OCI-LY3 (cell line): ENCODE data around the gene RNF225.

ENCODE experiments used
- H2AFZ ChIP-seq: fragments of 200-600, 300-600 bp; shearing (Covaris generic); 2 replicates; pipeline ENCODE4 v1.6.0; 2014; ENCODE audit warnings: antibody characterized with exemption, low read depth, low read length
- H3K27ac ChIP-seq: fragments of 200-600, 300-600 bp; sonication (generic); 2 replicates; pipeline ENCODE4 v1.5.1; 2014; ENCODE audit warnings: mild to moderate bottlenecking, low read length, moderate library complexity, mixed read lengths
- H3K27me3 ChIP-seq: fragments of 200-600, 300-600 bp; sonication (generic); 2 replicates; pipeline ENCODE4 v1.6.1; 2014; ENCODE audit warnings: low read depth, low read length, mixed read lengths
- H3K36me3 ChIP-seq: fragments of 200-600, 300-600 bp; sonication (generic); replicated peaks from 2 replicates; pipeline ENCODE3; 2014; ENCODE audit warnings: low read depth, low read length, mixed read lengths
- H3K4me1 ChIP-seq: fragments of 300-600, 200-600 bp; sonication (generic); 2 replicates; pipeline ENCODE4 v1.6.1; 2014; ENCODE audit warnings: low read length, mixed read lengths
- H3K4me2 ChIP-seq: fragments of 200-600, 300-600 bp; sonication (generic); 2 replicates; pipeline ENCODE4 v1.6.1; 2014; ENCODE audit warnings: low read length, mixed read lengths
- H3K4me3 ChIP-seq: fragments of 300-600, 200-600 bp; sonication (generic); 2 replicates; pipeline ENCODE4 v1.5.1; 2014; ENCODE audit warnings: antibody characterized with exemption, mild to moderate bottlenecking, low read length, moderate library complexity
- H3K79me2 ChIP-seq: fragments of 300-600, 200-600 bp; shearing (Covaris generic); 2 replicates; pipeline ENCODE4 v1.6.1; 2014; ENCODE audit warnings: mild to moderate bottlenecking, low read length, mixed read lengths
- H3K9ac ChIP-seq: fragments of 300-600, 200-600 bp; shearing (Covaris generic); 2 replicates; pipeline ENCODE4 v1.6.0; 2014; ENCODE audit warnings: mild to moderate bottlenecking, low read length, moderate library complexity
- H3K9me3 ChIP-seq: fragments of 200-600, 300-600 bp; shearing (Covaris generic); 2 replicates; pipeline ENCODE4 v1.6.1; 2014; ENCODE audit warnings: low read length, mixed read lengths; ENCODE audit not compliant: insufficient read depth
- H4K20me1 ChIP-seq: fragments of 200-600, 300-600 bp; sonication (generic); 2 replicates; pipeline ENCODE4 v1.6.1; 2016; ENCODE audit warnings: low read length, mixed read lengths; ENCODE audit not compliant: insufficient read depth
- EZH2phosphoT487 ChIP-seq: fragments of 200-600 bp; shearing (Covaris generic); IDR thresholded peaks from 2 replicates; pipeline ENCODE4 v1.6.1; 2018; ENCODE audit warnings: antibody characterized with exemption, mixed run types, low read depth
- TF ChIP-seq, protein P1 (sequence below): fragments of 200-600, 300-600 bp; sonication (generic); IDR thresholded peaks from 2 replicates; pipeline ENCODE4 v1.5.1; 2014; ENCODE audit warnings: antibody characterized with exemption, low read length, low read depth

RNF225 gene

DNA sequence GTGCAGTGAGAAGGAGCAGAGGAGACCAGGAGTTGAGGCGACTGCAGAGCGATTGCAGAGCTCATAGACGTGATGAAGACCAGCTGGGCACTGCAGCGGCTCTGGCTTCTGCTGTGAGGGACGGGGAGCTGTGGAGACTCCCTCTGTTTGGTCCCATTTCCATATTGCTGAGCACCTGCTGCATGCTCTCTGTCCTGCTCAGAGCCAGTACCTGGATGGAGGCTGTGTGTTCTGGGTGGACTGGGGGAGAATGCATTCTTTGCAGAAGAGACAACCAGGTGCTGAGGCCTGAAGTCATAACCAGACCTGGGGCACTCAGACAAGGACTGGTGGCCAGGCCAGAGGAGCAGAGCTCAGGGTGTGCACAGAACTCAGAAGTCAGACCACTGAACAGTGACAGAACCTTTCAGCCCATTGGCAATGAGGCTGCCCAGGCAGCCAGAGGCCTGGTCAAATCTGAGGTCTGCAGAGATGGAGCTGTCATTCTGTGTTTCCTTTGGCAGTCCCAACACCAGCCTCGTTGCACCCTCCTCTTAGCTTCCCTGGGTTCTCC lies 40.9 kb upstream of the RNF225 start:
- no peak overlapping the region for H3K27ac ChIP-seq
- no peaks in the 10 kb centered on the region for H3K9me3 ChIP-seq
- TF ChIP-seq, protein P1, sequence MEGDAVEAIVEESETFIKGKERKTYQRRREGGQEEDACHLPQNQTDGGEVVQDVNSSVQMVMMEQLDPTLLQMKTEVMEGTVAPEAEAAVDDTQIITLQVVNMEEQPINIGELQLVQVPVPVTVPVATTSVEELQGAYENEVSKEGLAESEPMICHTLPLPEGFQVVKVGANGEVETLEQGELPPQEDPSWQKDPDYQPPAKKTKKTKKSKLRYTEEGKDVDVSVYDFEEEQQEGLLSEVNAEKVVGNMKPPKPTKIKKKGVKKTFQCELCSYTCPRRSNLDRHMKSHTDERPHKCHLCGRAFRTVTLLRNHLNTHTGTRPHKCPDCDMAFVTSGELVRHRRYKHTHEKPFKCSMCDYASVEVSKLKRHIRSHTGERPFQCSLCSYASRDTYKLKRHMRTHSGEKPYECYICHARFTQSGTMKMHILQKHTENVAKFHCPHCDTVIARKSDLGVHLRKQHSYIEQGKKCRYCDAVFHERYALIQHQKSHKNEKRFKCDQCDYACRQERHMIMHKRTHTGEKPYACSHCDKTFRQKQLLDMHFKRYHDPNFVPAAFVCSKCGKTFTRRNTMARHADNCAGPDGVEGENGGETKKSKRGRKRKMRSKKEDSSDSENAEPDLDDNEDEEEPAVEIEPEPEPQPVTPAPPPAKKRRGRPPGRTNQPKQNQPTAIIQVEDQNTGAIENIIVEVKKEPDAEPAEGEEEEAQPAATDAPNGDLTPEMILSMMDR = no peak
- no peak for TF ChIP-seq EZH2phosphoT487
- no peak overlapping the region for H3K9ac ChIP-seq
- H4K20me1 ChIP-seq = no peaks in the 10 kb centered on the region
- H3K4me1 ChIP-seq = no peaks in the 10 kb centered on the region
- H3K4me2 ChIP-seq = no peak overlapping the region
- H2AFZ ChIP-seq = no peak overlapping the region
- no peaks in the 10 kb centered on the region for H3K79me2 ChIP-seq
- no peaks in the 10 kb centered on the region for H3K36me3 ChIP-seq
- H3K4me3 ChIP-seq = no peak overlapping the region
- H3K27me3 ChIP-seq = no peaks in the 10 kb centered on the region

DNA sequence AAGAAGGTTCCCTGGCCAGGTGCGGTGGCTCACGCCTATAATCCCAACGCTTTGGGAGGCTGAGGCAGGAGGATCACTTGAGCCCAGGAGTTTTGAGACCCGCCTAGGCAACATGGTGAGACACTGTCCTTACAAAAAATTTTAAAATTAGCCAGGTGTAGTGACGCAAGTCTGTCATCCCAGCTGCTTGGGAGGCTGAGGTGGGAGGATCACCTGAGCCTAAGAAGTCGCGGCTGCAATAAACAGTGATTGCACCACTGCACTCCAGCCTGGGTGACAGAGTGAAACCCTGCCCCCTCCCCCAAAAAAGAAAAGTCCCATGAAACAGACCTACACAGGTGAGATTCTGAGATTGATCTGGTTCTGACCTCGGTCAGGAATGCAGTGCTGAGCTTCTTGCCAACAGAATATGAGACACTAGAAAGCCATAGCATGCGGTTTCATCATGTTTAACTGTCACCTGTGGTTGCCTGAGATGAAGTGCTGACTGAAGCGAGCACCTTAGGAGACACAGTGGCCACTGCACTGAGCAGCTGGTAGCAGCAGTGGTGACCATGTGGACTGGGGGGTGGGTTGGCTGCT lies 40.1 kb upstream of the RNF225 start:
- Histone ChIP-seq H3K9ac (no peak overlapping the region), H3K4me1 (no peaks in the 10 kb centered on the region), H3K4me3 (no peak overlapping the region), H3K79me2 (no peaks in the 10 kb centered on the region), H3K4me2 (no peak overlapping the region), H4K20me1 (no peaks in the 10 kb centered on the region), H3K27ac (no peak overlapping the region), H3K9me3 (no peaks in the 10 kb centered on the region), H3K36me3 (no peaks in the 10 kb centered on the region), H3K27me3 (no peaks in the 10 kb centered on the region), H2AFZ (no peak overlapping the region)
- no peak for TF ChIP-seq EZH2phosphoT487
- TF ChIP-seq, protein P1 = no peak

DNA sequence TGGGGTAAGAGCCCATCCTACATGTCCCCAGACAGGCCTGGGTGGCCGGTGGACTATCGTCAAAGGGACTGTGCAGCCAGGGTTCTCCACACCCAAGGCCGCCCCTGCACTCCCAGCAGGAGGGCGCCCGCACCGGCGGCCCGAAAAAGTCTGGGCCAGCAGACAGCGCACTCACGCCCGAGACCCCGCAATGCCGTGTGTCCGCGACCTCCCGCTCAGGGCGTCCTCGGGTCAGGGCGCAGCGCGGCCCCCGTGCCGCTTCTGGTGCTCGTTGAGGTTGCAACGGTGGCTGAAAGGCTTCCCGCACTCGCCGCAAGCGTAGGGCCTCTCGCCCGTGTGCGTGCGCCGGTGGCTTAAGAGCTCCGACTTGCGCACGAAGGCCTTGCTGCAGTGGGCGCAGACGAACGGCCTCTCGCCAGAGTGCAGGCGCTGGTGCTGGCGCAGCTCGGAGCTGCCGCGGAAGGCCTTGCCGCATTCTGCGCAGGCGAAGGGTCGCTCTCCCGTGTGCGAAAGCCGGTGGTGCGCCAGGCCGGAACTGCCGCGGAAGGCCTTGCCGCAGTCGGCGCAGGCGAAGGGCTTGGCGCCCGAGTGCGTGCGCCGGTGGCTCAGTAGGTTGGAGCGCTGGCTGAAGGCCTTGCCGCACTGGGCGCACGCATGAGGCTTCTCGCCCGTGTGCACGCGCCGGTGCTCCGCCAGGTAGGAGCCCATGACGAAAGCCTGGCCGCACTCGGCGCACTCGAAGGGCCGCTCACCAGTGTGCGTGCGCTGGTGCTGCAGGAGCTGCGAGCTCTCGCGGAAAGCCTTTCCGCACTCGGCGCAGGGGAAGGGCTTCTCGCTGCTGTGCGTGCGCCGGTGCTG lies 39.3 kb upstream of the RNF225 start:
- H4K20me1 ChIP-seq = no peaks in the 10 kb centered on the region
- no peaks in the 10 kb centered on the region for H3K9me3 ChIP-seq
- H3K4me3 ChIP-seq = no peak overlapping the region
- H3K27ac ChIP-seq = no peak overlapping the region
- peaks cover 3% of the 10 kb centered on the region; the same call in 1 of the 2 replicates for H3K79me2 ChIP-seq
- peaks cover 2% of the 10 kb centered on the region for H3K4me1 ChIP-seq
- H3K9ac ChIP-seq = no peak overlapping the region
- TF ChIP-seq, protein P1 = no peak
- TF ChIP-seq EZH2phosphoT487 = no peak
- H3K27me3 ChIP-seq = no peaks in the 10 kb centered on the region
- H3K4me2 ChIP-seq = no peak overlapping the region
- H3K36me3 ChIP-seq = no peaks in the 10 kb centered on the region
- no peak overlapping the region for H2AFZ ChIP-seq

- no peaks in the 10 kb centered on the region for H3K9me3 ChIP-seq
- peaks cover 10% of the 10 kb centered on the region for H3K79me2 ChIP-seq
- no peaks in the 10 kb centered on the region for H3K27me3 ChIP-seq
- H3K4me3 ChIP-seq = no peak overlapping the region
- no peaks in the 10 kb centered on the region for H4K20me1 ChIP-seq
- H3K36me3 ChIP-seq = no peaks in the 10 kb centered on the region
- no peak overlapping the region for H3K9ac ChIP-seq
- H3K4me1 ChIP-seq = peaks cover 8% of the 10 kb centered on the region
- no peak for TF ChIP-seq EZH2phosphoT487
- TF ChIP-seq, protein P1 = no peak
- no peak overlapping the region for H2AFZ ChIP-seq
- H3K4me2 ChIP-seq = no peak overlapping the region
- no peak overlapping the region for H3K27ac ChIP-seq
These were observed 38.5 kb upstream of the RNF225 start for GRCh38 chr19:58356766-58357480.
